CD4-positive, alpha-beta memory T cell (primary cell): ENCODE data around the gene FBXW5. TPM values are rescaled to one million over a fixed set of nuclear protein-coding genes. Genes with fewer than 3 reads are reported as not detected.

Experiments used
- CTCF ChIA-PET: fragments of 350-600 bp; sonication (Branson Sonifier 250); formaldehyde crosslinking; loops from one replicate; lab custom pipeline; 2021; ENCODE audit warnings: inconsistent platforms; ENCODE audit not compliant: partially characterized antibody; lab: Charles Lee
- POLR2A ChIA-PET: fragments of 350-600 bp; sonication (Branson Sonifier 250); formaldehyde crosslinking; loops from one replicate; lab custom pipeline; 2021; ENCODE audit not compliant: partially characterized antibody; lab: Charles Lee
- DNase-seq, 5 donors: peaks; one replicate each; pipeline versions ENCODE4 v3.0.0 to v3.0.0-alpha.2; 2020 to 2022; ENCODE audit warnings: mixed read lengths in 1 of 5
- H3K27ac ChIP-seq: one replicate; pipeline ENCODE4 v1.7.0; 2013; ENCODE audit warnings: low read depth, low read length
- H3K27me3 ChIP-seq: 2 replicates; pipeline ENCODE4 v1.7.0; 2013; ENCODE audit warnings: mild to moderate bottlenecking, low read length, moderate library complexity; ENCODE audit not compliant: insufficient read depth
- H3K36me3 ChIP-seq: 2 replicates; pipeline ENCODE4 v1.7.0; 2013; ENCODE audit warnings: mild to moderate bottlenecking, low read length, moderate library complexity; ENCODE audit not compliant: insufficient read depth
- H3K4me1 ChIP-seq: 2 replicates; pipeline ENCODE4 v1.7.0; 2013; ENCODE audit warnings: mild to moderate bottlenecking, low read length, moderate library complexity; ENCODE audit not compliant: insufficient read depth
- H3K4me3 ChIP-seq, 2 donors: one replicate each; pipeline ENCODE4 v1.7.0; 2013; ENCODE audit warnings: low read length in 2 of 2, mild to moderate bottlenecking in 1 of 2
- H3K9me3 ChIP-seq, 2 donors: one replicate each; pipeline ENCODE4 v1.7.0; 2013; ENCODE audit warnings: low read length in 2 of 2, control low read depth in 1 of 2; ENCODE audit not compliant: control insufficient read depth in 1 of 2
- H3K27ac Mint-ChIP-seq, 7 donors: one replicate each; pipeline ENCODE4 v1.8.0; 2020 to 2021; ENCODE audit warnings: mixed read lengths in 7 of 7, mild to moderate bottlenecking in 6 of 7, inconsistent platforms in 3 of 7, moderate library complexity in 3 of 7
- H3K27me3 Mint-ChIP-seq, 2 donors: one replicate each; pipeline ENCODE4 v1.8.0; 2020 to 2021; ENCODE audit warnings: mixed read lengths in 2 of 2
- H3K36me3 Mint-ChIP-seq, 2 donors: one replicate each; pipeline ENCODE4 v1.8.0; 2020 to 2021; ENCODE audit warnings: mixed read lengths in 2 of 2, inconsistent platforms in 1 of 2, mild to moderate bottlenecking in 1 of 2
- H3K4me1 Mint-ChIP-seq, 4 donors: one replicate each; pipeline ENCODE4 v1.8.0; 2020 to 2021; ENCODE audit warnings: mixed read lengths in 4 of 4, mild to moderate bottlenecking in 1 of 4
- H3K4me3 Mint-ChIP-seq, 8 donors: one replicate each; pipeline ENCODE4 v1.8.0; 2020 to 2021; ENCODE audit warnings: mixed read lengths in 8 of 8, mild to moderate bottlenecking in 7 of 8, moderate library complexity in 6 of 8, inconsistent platforms in 3 of 8
- H3K9me3 Mint-ChIP-seq, 8 donors: one replicate each; pipeline ENCODE4 v1.8.0; 2020 to 2021; ENCODE audit warnings: mixed read lengths in 8 of 8, mild to moderate bottlenecking in 5 of 8, inconsistent platforms in 3 of 8, moderate library complexity in 1 of 8
- intact Hi-C: fragments of 100-400 bp; cut with micrococcal nuclease; formaldehyde crosslinking; loops from one replicate; pipeline ENCODE4 v1.15.1; 2023
- polyA plus RNA-seq, 2 donors: library from polyadenylated mRNA; unstranded; fragments of 300-500 nt; fragmentation: Illumina TruSeq; gene quantifications; one replicate each; pipeline ENCODE4 v1.2.3, GENCODE V29; 2021
- total RNA-seq, 2 experiments: library from RNA; stranded (reverse); gene quantifications; one replicate each; pipeline ENCODE4 v1.2.3, GENCODE V29; 2021

The FBXW5 gene
- total and polyA plus RNA-seq, 4 experiments from 2014 or later: 98.6 to 160 (median 122) TPM

DNA sequence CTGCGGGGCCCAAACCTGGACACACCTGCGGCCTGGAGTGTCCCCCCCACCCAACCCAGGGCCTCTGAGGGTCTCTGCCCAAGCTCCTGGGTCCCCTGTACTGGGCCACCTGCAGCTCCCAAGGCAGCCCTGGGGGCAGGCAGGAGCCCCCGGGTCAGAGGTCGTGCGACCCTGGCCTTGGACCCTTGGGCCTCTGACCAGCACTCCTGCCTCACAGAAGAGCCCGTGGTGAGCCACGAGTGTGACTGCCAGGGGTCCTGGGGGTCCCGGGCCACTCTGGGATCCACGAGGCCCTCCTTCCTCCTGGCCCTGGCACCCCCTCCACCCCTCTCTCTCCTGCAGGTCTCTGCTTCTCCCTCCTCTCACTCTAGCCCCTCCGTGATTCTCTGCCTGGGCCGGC, 27.8 kb upstream of the FBXW5 start:
- CTCF ChIA-PET: interaction anchor here (1.3 kb wide), 1 partner anchor 24 kb away, joined by 3 read pairs; no protein-coding TSS in a partner anchor
- peaks cover 11 to 32% (median 22%) of the 10 kb centered on the region in 4 donors for H3K4me1 Mint-ChIP-seq

DNA sequence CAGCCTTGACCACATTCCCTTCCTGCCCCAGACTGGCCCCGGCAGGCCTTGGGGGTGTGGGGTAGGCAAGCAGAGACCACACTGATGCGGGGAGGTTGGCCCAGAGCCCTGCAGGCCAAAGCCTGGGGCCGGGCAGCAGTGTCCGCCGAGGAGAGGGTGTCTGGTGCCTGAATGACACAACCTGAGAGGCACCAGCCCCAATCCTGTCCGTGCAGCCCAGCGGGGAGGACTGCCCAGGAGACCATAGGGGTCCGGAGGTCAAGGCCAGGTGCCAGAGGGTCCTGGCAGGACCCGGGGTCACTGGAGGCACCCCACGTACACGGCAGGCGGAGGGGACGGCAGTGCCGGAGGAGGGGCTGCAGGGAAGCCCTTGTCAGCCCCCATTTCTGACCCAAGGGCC, 27.2 kb upstream of the FBXW5 start:
- ChIA-PET CTCF (interaction anchor here (1.3 kb wide), 1 partner anchor 24 kb away, joined by 3 read pairs; no protein-coding TSS in a partner anchor), POLR2A (interaction anchor here (0.8 to 2.2 kb wide), 2 partner anchors 10 to 13 kb away, joined by 4 read pairs; no protein-coding TSS in a partner anchor)
- peaks cover 30% of the 10 kb centered on the region for H3K4me1 ChIP-seq
- H3K4me3 Mint-ChIP-seq: no peak overlapping the region
- no peak overlapping the region for H3K27ac ChIP-seq
- H3K4me3 ChIP-seq: no peak overlapping the region
- no peaks in the 10 kb centered on the region for H3K36me3 ChIP-seq
- no peaks in the 10 kb centered on the region for H3K9me3 Mint-ChIP-seq
- peaks cover 11 to 29% (median 20%) of the 10 kb centered on the region in 4 donors for H3K4me1 Mint-ChIP-seq
- H3K9me3 ChIP-seq: no peaks in the 10 kb centered on the region
- no peaks in the 10 kb centered on the region for H3K27me3 ChIP-seq
- no peaks in the 10 kb centered on the region for H3K27me3 Mint-ChIP-seq
- DNase-seq: no peak
- H3K36me3 Mint-ChIP-seq: no peaks in the 10 kb centered on the region
- H3K27ac Mint-ChIP-seq: no peak overlapping the region
- intact Hi-C loops: loop anchor here (10.0 kb wide), 1 partner anchor 53 kb away; the partner anchor contains the start of gene ABCA2

More for the DNA sequence above, 27.8 kb upstream of the FBXW5 start:
- no peak overlapping the region for H3K4me3 ChIP-seq
- no peaks in the 10 kb centered on the region for H3K27me3 Mint-ChIP-seq
- POLR2A ChIA-PET: interaction anchor here (0.8 to 2.2 kb wide), 2 partner anchors 10 to 14 kb away, joined by 4 read pairs; no protein-coding TSS in a partner anchor
- H3K4me1 ChIP-seq: peaks cover 36% of the 10 kb centered on the region
- H3K27ac Mint-ChIP-seq: no peak overlapping the region
- no peak for DNase-seq
- H3K9me3 Mint-ChIP-seq: no peaks in the 10 kb centered on the region
- no peak overlapping the region for H3K4me3 Mint-ChIP-seq
- H3K9me3 ChIP-seq: no peaks in the 10 kb centered on the region
- H3K36me3 ChIP-seq: no peaks in the 10 kb centered on the region
- intact Hi-C loops: loop anchor here (10.0 kb wide), 1 partner anchor 52 kb away; the partner anchor contains the start of gene ABCA2
- H3K27me3 ChIP-seq: no peaks in the 10 kb centered on the region
- no peaks in the 10 kb centered on the region for H3K36me3 Mint-ChIP-seq
- H3K27ac ChIP-seq: no peak overlapping the region

DNA sequence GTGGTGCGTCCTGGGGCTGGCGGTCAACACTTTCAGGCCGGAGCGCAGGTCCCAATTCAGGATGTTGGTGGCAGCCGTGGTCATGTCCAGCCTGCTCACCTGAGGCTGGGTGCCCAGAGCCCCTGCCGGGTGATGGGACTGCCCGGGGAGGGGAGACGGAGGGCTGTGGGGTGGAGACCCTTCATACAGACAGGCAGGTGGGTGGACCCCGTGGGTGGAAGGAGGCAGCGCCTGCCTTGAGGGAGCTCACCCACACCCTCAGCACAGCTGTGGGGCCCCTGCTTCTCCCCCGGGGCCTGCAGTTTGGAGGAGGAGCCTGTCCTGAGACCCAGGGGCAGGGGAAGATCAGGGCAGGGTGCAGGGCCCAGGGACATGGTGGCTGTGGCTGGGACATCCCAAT, 25.8 kb upstream of the FBXW5 start:
- no peaks in the 10 kb centered on the region for H3K9me3 Mint-ChIP-seq
- no peaks in the 10 kb centered on the region for H3K27me3 Mint-ChIP-seq
- no peaks in the 10 kb centered on the region for H3K9me3 ChIP-seq
- H3K36me3 Mint-ChIP-seq: no peaks in the 10 kb centered on the region
- no peaks in the 10 kb centered on the region for H3K27me3 ChIP-seq
- H3K36me3 ChIP-seq: no peaks in the 10 kb centered on the region
- intact Hi-C loops: loop anchor here (10.0 kb wide), 1 partner anchor 54 kb away; the partner anchor contains the start of gene ABCA2
- no peak overlapping the region for H3K4me3 Mint-ChIP-seq
- ChIA-PET CTCF (no interaction called here), POLR2A (interaction anchor here (1.1 to 2.2 kb wide), 2 partner anchors 8 to 11 kb away, joined by 3 to 4 read pairs; no protein-coding TSS in a partner anchor)
- peaks cover 15 to 28% (median 22%) of the 10 kb centered on the region in 4 donors for H3K4me1 Mint-ChIP-seq
- H3K27ac ChIP-seq: no peak overlapping the region
- H3K4me1 ChIP-seq: peaks cover 30% of the 10 kb centered on the region
- DNase-seq: no peak
- H3K27ac Mint-ChIP-seq: no peak overlapping the region
- H3K4me3 ChIP-seq: no peak overlapping the region

DNA sequence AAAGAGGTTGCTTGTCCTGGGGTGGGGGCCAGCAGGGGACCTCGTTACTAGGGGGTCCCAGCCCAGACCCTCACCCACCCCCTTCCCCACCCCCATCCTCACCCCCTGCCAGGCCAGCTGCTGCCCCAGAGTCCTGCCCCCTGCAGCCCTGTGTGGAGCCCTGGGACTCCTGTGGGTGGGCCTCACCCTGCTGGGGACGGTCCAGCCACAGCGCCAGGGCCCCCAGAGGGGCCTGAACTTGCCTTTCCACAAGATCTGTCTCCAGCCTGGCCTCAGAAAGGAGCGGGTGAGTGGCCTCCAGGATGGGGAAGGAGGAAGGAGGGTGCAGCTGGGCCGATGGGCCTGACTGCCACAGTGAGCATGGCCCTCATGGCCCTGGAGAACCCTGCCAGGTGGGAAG, 25.2 kb upstream of the FBXW5 start:
- Mint-ChIP-seq H3K36me3 (no peaks in the 10 kb centered on the region), H3K27me3 (no peaks in the 10 kb centered on the region), H3K4me1 (peaks cover 12 to 28% (median 19%) of the 10 kb centered on the region in 4 donors), H3K4me3 (no peak overlapping the region), H3K27ac (no peak overlapping the region), H3K9me3 (no peaks in the 10 kb centered on the region)
- intact Hi-C loops: loop anchor here (10.0 kb wide), 1 partner anchor 55 kb away; the partner anchor contains the start of gene ABCA2
- no peaks in the 10 kb centered on the region for H3K27me3 ChIP-seq
- no peak overlapping the region for H3K27ac ChIP-seq
- POLR2A ChIA-PET: no interaction called here
- no peaks in the 10 kb centered on the region for H3K36me3 ChIP-seq
- no peaks in the 10 kb centered on the region for H3K9me3 ChIP-seq
- H3K4me1 ChIP-seq: peaks cover 30% of the 10 kb centered on the region
- no peak for DNase-seq
- CTCF ChIA-PET: no interaction called here
- H3K4me3 ChIP-seq: no peak overlapping the region

DNA sequence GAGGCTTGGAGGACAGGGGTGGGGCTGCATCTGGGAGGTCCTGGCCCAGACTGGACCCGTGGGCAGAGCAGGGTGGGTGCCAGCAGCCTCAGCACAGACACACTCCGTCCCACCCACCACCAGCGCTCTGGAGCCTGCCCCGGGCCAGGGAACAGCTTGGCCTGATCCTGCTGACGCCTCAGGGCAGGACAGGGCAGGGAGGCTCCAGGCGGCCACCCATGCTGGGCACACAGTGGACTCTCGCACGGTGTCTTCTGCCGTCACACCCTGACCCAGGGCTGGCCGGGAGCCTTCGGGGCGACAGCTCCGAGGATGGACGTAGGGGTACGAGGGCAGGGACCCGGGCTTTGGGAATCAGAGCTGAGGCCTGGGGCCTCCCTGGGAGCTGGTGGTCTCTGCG, 24.6 kb upstream of the FBXW5 start:
- H3K4me3 Mint-ChIP-seq: no peak overlapping the region

DNA sequence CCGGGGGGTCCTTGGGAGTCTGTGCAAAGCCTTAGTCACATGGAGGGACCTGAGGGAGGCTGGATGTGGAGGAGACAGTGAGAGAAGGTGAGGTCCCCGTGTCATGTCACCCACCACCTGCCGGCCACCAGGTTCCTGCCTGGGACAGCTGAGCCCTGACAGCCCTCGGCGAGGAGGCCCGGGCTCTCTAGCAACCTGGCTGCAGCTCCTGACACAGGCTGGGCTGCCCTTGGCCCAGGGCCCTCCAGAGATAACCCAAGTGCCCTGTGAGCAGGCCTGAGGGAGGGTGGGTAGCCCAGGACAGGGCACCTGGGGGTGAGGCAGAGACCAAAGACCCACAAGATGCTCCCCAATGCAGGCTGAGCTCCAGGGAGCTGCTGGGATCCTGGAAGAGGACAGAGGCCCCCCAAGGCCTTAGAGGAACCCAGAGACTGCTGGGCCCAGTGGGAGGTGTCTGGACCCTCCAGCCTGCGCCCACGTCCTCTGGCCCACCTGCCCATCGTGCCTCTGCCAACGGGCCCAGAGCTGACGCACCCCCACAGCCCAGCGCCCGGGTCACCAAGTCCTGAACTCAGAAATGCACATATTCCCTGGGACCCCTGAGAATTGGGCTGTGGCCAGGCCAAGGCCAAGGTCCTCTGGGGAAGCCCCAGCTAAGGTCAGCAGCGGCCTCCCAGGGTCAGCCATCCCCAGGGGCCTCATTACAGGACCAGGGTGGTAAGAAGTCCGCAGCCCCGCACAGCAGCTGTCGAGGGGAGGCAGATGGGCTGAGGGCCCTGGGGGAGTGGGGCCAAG, 24.0 kb upstream of the FBXW5 start:
- H3K27ac ChIP-seq: no peak overlapping the region
- Mint-ChIP-seq H3K4me1 (peaks cover 14 to 25% (median 19%) of the 10 kb centered on the region in 4 donors), H3K4me3 (no peak overlapping the region), H3K36me3 (no peaks in the 10 kb centered on the region), H3K9me3 (no peaks in the 10 kb centered on the region), H3K27me3 (no peaks in the 10 kb centered on the region), H3K27ac (no peak overlapping the region)
- H3K27me3 ChIP-seq: no peaks in the 10 kb centered on the region
- no peaks in the 10 kb centered on the region for H3K9me3 ChIP-seq
- intact Hi-C loops: no loop called here
- ChIA-PET CTCF (interaction anchor here (1.1 kb wide), 1 partner anchor 16 kb away, joined by 3 read pairs; no protein-coding TSS in a partner anchor), POLR2A (interaction anchor here (1.1 to 1.7 kb wide), 2 partner anchors 8 to 10 kb away, joined by 4 to 7 read pairs; no protein-coding TSS in a partner anchor)
- DNase-seq: no peak
- H3K4me3 ChIP-seq: no peak overlapping the region
- H3K36me3 ChIP-seq: no peaks in the 10 kb centered on the region
- peaks cover 30% of the 10 kb centered on the region for H3K4me1 ChIP-seq

More for the DNA sequence above, 24.6 kb upstream of the FBXW5 start:
- no peak overlapping the region for H3K27ac Mint-ChIP-seq
- DNase-seq: no peak
- H3K9me3 ChIP-seq: no peaks in the 10 kb centered on the region
- H3K36me3 Mint-ChIP-seq: no peaks in the 10 kb centered on the region
- H3K27me3 ChIP-seq: no peaks in the 10 kb centered on the region
- ChIA-PET CTCF (interaction anchor here (1.1 kb wide), 1 partner anchor 16 kb away, joined by 3 read pairs; no protein-coding TSS in a partner anchor), POLR2A (interaction anchor here (1.1 to 1.7 kb wide), 2 partner anchors 9 kb away, joined by 4 to 7 read pairs; no protein-coding TSS in a partner anchor)
- H3K27me3 Mint-ChIP-seq: no peaks in the 10 kb centered on the region
- H3K27ac ChIP-seq: no peak overlapping the region
- no peaks in the 10 kb centered on the region for H3K9me3 Mint-ChIP-seq
- peaks cover 14 to 28% (median 21%) of the 10 kb centered on the region in 4 donors for H3K4me1 Mint-ChIP-seq
- intact Hi-C loops: no loop called here
- no peak overlapping the region for H3K4me3 ChIP-seq
- peaks cover 30% of the 10 kb centered on the region for H3K4me1 ChIP-seq
- H3K36me3 ChIP-seq: no peaks in the 10 kb centered on the region
